ENCODE measurements around the gene BSPRY.

DNA sequence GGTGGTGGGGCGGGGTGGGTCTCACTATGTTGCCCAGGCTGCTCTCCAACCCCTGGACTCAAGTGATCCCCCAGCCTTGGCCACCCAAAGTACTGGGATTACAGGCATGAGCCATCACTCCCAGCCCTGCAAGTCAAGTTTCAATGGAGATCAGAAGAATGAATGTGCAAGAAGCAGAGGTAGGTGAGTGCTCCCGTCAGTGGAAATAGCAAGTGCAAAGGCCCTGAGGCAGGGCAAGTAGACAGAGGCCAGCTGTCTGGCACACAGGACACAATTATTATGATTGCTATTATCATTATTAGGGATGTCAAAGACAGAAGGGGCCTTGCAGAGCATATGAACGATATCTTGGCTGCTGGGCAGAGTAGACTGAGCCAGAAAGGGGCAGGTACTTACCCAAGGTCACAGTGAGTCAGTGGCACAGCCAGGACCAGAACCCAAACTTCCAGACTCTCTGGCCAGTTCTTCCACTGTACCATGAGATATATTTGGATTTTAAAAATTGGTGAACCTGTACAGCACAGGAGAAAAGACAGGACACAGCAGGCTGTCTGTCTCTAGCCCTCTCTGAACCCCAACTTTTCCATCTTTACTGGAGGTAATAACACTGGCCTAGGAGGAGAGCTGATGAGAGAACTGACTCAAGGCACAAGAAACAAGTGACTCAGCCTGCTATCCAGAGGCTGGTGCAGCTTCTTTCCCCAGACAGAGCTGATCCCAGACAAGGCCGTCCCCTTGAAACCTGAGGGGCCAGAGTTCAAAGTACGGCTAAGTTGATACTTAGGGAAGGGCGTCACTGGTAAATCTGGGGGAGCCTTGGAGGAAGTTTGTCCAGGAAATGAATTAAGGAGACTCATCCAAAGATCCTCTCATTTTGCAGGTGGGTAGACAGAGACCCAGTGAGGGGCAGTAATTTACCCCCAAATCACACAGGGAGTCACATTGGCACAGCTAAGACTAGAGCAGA, 26.0 kb downstream of the BSPRY start:
- TF ChIP-seq, protein P1, sequence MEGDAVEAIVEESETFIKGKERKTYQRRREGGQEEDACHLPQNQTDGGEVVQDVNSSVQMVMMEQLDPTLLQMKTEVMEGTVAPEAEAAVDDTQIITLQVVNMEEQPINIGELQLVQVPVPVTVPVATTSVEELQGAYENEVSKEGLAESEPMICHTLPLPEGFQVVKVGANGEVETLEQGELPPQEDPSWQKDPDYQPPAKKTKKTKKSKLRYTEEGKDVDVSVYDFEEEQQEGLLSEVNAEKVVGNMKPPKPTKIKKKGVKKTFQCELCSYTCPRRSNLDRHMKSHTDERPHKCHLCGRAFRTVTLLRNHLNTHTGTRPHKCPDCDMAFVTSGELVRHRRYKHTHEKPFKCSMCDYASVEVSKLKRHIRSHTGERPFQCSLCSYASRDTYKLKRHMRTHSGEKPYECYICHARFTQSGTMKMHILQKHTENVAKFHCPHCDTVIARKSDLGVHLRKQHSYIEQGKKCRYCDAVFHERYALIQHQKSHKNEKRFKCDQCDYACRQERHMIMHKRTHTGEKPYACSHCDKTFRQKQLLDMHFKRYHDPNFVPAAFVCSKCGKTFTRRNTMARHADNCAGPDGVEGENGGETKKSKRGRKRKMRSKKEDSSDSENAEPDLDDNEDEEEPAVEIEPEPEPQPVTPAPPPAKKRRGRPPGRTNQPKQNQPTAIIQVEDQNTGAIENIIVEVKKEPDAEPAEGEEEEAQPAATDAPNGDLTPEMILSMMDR (conservative IDR thresholded peaks at IDR 0.05; ENCODE audit: low read depth, low read length): no peak
- no peak for TF ChIP-seq EZH2 (IDR thresholded peaks at IDR 0.05; ENCODE audit: low read length, unreplicated experiment)
- no peak for TF ChIP-seq EZH2phosphoT487 (IDR thresholded peaks at IDR 0.05; ENCODE audit: borderline replicate concordance, low read length)
